HG03342 (cell line): ENCODE measurements around the gene ATF5.

Source experiments
- ATAC-seq: cut with Tn5 transposase; IDR thresholded peaks from one replicate; pipeline ENCODE4 v1.9.1; 2021; ENCODE audit warnings: mild to moderate bottlenecking, moderate library complexity; ENCODE audit not compliant: unreplicated experiment

The ATF5 gene

GRCh38 chr19:49929121-49929610, at the start of gene ATF5, which contains the start of gene NUP62:
Gene ATF5, plus strand, starts transcription at chr19:49929205. Its CDS starts 1,646 bp downstream, at chr19:49930851.
Gene NUP62, minus strand, starts transcription at chr19:49929504. Its CDS starts 19,697 bp downstream, at chr19:49909807.
- ATAC-seq = peak; percentile 52

GRCh38 chr19:49879243-49879963, 49.6 kb upstream of the ATF5 start:
- no peak for ATAC-seq

GRCh38 chr19:49880162-49880869, 48.7 kb upstream of the ATF5 start:
- no peak for ATAC-seq

DNA sequence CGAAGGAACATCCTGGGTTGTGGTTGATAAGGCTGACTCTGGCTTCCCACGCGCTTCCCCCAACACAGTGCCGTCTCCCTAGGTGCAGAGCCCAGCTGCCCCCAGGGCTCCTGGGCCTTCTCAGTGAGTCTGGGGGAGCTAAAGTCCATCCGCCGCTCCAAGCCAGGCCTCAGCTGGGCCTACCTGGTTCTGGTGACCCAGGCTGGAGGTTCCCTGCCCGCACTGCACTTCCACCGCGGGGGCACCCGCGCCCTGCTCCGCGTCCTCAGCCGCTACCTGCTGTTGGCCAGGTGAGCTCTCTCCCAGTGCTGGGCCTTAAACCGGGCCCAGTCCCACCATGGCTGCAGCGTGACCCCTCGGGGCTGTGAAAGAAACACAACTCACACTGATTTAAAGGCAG, 47.8 kb upstream of the ATF5 start:
- no peak for ATAC-seq

DNA sequence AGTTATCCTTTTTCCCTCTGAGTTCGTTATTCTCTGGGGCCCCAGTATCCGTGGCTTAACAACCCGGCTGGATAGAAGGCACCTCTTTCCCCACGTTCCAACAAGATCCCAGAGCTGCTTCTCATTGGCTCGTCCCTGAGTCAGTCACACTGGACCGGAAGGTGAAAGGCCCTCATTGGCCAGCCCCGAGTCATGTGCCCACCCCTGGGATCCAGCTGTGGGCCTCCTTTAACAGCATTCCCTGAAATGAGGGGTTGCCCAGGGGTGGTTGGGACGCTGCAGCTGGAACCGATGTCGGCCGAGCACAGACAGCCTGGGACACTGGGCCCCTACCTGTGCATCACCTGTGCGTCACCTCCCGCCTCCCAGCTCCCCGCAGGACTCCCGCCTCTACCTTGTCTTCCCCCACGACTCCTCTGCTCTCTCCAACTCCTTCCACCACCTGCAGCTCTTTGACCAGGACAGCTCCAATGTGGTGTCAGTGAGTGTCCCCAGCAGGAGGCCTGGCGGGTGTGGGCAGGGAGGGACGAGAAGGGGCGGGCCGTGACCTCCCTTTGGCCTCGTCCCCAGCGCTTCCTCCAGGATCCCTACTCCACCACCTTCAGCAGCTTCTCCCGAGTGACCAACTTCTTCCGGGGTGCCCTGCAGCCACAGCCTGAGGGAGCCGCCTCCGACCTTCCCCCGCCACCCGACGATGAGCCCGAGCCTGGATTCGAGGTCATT, 47.2 kb upstream of the ATF5 start:
- ATAC-seq = no peak

GRCh38 chr19:49882643-49883042, 46.4 kb upstream of the ATF5 start:
- no peak for ATAC-seq

- no peak for ATAC-seq
Observed at GRCh38 chr19:49883094-49883493, 45.9 kb upstream of the ATF5 start.

DNA sequence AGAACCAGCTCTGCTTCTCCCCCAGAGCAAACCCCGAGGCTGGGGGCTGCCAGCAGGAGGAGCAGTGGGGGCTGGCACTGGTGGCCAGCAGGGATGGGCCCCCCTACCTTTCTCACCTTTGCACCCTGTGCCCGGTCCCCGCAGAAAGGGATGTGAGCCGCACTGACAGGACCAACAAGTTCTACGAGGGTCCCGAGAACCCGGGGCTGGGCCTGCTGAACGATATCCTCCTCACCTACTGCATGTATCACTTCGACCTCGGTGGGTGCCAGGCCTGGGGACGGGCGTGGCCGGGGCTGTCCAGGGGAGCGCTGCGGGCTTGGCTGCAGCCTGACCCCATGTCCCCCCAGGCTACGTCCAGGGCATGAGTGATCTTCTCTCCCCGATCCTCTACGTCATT, 44.9 kb upstream of the ATF5 start:
- ATAC-seq = no peak

- ATAC-seq = no peak
Observed at GRCh38 chr19:49884760-49885159, 44.2 kb upstream of the ATF5 start.

DNA sequence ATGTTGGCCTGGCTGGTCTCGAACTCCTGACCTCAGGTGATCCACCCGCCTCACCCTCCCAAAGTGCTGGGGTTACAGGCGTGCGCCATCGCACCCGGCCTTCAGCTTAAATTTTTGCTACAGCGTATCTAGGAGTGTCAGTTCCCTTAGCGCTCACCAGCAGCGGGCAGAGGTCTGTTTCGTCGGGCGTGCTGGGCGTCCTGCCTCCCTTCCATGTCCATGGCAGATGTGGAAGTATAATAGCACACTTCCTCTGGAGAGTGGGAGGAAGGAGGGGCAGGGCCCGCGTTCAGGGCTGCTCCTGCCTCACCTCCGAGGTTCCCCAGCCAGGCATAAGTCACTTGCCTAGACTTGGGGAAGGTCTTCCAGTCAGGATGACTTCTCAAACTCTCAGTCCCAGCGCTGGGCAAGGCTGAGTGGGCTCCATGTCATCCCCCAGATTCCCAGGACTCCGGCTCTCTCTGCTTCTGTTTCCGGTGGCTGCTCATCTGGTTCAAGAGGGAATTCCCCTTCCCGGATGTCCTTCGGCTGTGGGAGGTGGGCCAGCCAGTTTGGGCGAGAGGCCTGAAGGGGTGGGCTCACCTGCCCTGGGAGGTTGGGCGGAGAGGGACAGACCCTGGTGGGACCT, 41.9 kb upstream of the ATF5 start:
- ATAC-seq = no peak

DNA sequence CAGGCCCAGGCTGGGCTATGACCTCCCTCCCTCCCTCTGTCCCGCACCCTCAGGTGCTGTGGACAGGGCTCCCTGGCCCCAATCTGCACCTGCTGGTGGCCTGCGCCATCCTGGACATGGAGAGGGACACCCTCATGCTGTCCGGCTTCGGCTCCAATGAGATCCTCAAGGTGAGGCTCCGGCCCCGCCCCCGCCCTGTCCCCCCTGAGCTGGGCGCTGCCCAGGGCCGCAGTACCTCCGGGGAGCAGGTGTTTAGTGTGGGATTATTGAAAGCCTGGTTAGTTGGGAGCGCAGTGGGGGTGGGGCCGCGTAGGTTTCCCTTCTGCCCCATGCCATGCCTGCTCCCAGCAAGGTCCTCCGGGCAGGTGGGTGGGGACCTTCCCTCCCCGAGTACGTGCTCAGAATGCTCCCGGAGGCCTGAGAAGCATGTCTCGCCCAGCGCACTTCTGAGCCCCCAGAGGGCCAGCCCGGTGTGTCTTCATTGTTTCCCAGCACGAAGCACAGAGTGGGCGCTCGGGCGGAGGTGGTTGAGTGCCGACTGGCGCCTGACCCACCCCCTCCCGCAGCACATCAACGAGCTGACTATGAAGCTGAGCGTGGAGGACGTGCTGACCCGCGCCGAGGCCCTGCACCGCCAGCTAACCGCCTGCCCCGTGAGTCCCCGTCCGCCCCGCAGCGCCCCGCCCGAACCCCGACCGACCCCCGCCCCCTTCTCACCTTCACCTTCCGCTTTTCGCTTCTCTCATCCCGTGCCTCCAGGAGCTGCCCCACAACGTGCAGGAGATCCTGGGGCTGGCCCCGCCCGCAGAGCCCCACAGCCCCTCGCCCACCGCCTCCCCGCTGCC, 41.1 kb upstream of the ATF5 start:
- no peak for ATAC-seq

DNA sequence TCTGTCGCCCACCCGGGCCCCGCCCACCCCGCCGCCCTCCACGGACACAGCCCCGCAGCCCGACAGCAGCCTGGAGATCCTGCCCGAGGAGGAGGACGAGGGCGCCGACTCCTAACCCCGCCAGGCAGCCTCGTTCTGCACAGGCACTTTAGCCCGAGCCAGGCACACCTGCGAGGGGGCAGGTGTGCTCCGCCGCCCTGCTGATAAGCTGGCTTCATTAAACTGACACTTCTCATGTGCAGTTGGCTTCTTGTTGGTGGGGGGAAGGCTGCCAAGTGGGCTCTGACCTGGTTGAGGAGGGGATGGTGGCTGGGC, 40.5 kb upstream of the ATF5 start:
- ATAC-seq = no peak

DNA sequence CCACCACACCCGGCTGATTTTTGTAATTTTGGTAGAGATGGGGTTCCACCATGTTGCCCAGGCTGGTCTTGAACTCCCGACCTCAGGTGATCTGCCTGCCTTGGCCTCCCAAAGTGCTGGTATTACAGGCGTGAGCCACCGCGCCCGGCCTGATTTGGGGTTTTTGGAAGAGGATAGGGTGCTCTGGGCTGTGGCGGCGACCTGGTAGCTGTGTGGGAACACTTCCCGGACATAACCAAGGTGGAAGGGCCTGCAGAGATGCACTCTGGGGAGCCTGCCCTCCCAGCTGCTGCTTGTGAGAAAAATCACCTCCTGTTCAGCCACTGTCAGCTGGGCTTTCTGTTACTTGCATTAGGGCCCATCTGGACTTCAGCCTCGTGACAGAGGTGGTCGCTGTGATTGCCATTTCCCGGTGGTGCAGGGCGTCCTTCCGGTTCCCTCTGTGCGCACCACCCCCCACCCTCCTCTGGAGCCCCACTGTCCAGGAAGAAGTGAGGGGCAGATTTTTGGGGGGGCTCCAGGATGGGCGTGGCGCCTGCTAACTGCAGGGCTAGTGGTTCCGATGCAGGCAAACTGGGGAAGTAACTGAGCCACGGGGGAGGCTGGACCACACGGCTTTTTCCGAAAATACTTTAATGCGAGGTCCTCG, 39.8 kb upstream of the ATF5 start:
- no peak for ATAC-seq

DNA sequence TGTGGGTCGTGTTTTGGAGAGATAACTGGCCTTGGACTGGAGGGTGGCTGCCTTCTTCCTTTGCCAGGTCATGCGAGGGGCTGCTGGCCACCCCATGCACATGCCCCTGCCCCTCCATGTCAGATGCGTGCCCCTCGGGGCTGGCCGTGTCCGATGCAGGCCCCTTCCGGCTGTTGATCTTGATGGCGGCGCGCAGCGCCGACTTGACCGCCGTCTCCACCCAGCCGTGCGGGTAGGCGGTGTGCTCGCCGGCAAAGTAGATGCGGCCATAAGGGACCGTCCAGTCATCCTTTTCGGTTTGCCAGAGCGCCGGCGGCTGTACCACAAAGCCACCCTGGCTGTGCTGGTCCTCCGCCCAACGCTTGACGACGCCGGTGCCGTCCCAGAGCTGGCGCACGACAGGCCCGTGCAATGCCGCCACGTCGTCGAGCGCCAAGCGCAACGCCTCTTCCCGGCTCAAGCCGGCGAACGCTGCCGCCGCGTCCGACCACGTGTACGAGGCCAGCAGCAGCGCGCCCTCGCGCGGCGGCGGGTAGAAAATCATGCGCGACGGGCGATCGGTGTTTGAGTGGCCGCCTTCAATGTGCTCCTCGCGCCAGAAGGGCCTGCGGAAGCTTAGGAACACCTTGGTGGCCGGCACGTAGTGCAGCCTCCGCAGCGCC, 39.2 kb upstream of the ATF5 start:
- peak; percentile 34 for ATAC-seq

GRCh38 chr19:49890349-49891311, 38.4 kb upstream of the ATF5 start:
- peak; percentile 16 for ATAC-seq

- ATAC-seq = no peak
Observed at GRCh38 chr19:49891393-49891792, 37.6 kb upstream of the ATF5 start.

DNA sequence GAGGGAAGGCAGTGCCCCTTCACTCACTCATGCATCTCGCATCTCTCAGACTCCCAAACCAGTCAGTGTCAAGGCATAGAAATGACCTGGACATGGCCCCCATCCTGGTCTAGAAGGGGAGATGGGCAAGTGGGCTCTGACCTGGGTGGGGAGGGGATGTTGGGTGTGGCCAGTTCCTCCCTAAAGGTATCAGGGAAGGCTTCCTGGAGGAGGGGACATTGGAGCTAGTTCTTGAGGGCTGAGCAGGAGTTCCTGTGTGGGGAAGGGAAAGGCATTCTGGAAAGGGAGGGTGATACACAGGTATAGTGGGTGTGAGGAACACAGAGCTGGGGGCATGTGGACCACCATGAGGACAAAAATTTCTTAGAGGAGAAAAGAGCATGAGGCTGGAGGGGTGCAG, 36.3 kb upstream of the ATF5 start:
- ATAC-seq = no peak

DNA sequence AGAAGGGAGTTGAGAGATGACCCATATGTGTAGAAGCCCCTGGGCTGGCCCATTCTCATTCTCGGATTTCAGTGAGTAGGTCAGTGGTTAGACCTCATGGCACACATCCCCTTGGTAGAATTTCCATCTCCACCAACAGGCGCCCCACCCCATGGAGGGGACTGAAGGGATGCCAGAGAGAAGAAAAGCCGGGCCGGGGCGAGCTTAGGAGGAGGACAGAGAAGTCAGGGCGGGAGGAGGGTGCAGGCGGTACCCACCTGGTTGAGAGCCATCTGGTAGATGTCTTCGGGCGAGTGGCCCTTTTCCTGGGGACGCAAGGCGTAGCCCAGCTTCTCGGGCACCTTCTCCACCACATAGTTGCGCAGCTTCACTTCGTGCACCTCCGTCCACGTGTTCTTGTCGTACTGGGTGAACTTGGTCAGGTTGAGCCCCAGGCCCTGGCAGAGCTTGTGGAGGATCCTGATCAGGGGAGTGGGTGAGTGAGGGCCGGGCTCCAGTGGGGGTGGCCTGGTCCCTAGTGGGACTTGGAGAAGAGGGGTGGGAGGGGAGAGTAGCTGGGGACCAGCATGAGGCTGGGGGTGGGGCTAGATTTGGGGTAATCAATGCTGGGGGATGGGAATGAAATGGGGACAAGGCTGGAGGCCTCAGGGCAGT, 34.9 kb upstream of the ATF5 start:
- ATAC-seq = no peak
